CD14-positive monocyte (primary cell): ENCODE measurements around the gene POLR2C. TPM values are rescaled to one million over a fixed set of nuclear protein-coding genes. Genes with fewer than 3 reads are reported as not detected.

Experiments
- DNase-seq, 3 donors: peaks; one replicate each; pipeline ENCODE4 v3.0.0-alpha.2; 2011 to 2022
- H2AFZ ChIP-seq: 2 replicates; pipeline ENCODE4 v1.6.0; 2012; ENCODE audit warnings: mild to moderate bottlenecking, low read depth, low read length, inconsistent platforms; ENCODE audit not compliant: insufficient read depth, poor library complexity, severe bottlenecking
- H3K27ac ChIP-seq, 2 donors: 1 replicate in 1 of 2; 2 replicates in 1 of 2; pipeline ENCODE4 v1.5.1; 2012 to 2013; ENCODE audit warnings: low read length in 2 of 2, control low read depth in 1 of 2, inconsistent platforms in 1 of 2, low read depth in 1 of 2, mild to moderate bottlenecking in 1 of 2
- H3K27me3 ChIP-seq, 2 donors: one replicate each; pipeline versions ENCODE4 v1.6.0 to v1.6.1; 2011 to 2013; ENCODE audit warnings: low read length in 2 of 2; ENCODE audit not compliant: control insufficient read depth in 2 of 2, insufficient read depth in 2 of 2
- H3K36me3 ChIP-seq, 2 donors: replicated peaks in 1 of 2; 1 replicate in 1 of 2; 2 replicates in 1 of 2; pipeline versions ENCODE4 v1.5.1 to v1.6.1; 2012 to 2013; ENCODE audit warnings: low read length in 2 of 2, control low read depth in 1 of 2, inconsistent platforms in 1 of 2, mild to moderate bottlenecking in 1 of 2; ENCODE audit not compliant: insufficient read depth in 2 of 2, control insufficient read depth in 1 of 2
- H3K4me1 ChIP-seq, 2 donors: 1 replicate in 1 of 2; 2 replicates in 1 of 2; pipeline versions ENCODE4 v1.5.1 to v1.6.1; 2012 to 2013; ENCODE audit warnings: low read length in 2 of 2, control low read depth in 1 of 2, inconsistent platforms in 1 of 2, mild to moderate bottlenecking in 1 of 2, moderate library complexity in 1 of 2; ENCODE audit not compliant: insufficient read depth in 2 of 2, control insufficient read depth in 1 of 2
- H3K4me2 ChIP-seq: replicated peaks from 2 replicates; pipeline ENCODE3; 2012; ENCODE audit warnings: low read length, moderate library complexity, mild to moderate bottlenecking; ENCODE audit not compliant: poor library complexity, severe bottlenecking; ENCODE audit errors: extremely low read depth
- H3K4me3 ChIP-seq, 3 experiments: fragments of 200-600 bp in 1 of 3; sonication (generic) in 1 of 3; replicated peaks in 1 of 3; 1 replicate in 2 of 3; 2 replicates in 1 of 3; pipeline ENCODE4 v1.5.1; 2011 to 2013; ENCODE audit warnings: low read length in 3 of 3, mild to moderate bottlenecking in 3 of 3, control low read depth in 2 of 3, low read depth in 2 of 3, inconsistent platforms in 1 of 3, moderate library complexity in 1 of 3
- H3K79me2 ChIP-seq: 2 replicates; pipeline ENCODE4 v1.6.0; 2012; ENCODE audit warnings: mild to moderate bottlenecking, control low read depth, inconsistent platforms, low read length, moderate library complexity; ENCODE audit not compliant: insufficient read depth
- H3K9ac ChIP-seq: 2 replicates; pipeline ENCODE4 v1.6.0; 2017; ENCODE audit warnings: low read length, mild to moderate bottlenecking; ENCODE audit not compliant: insufficient read depth, poor library complexity, severe bottlenecking
- H3K9me3 ChIP-seq, 2 donors: replicated peaks in 1 of 2; 1 replicate in 1 of 2; 2 replicates in 1 of 2; pipeline versions ENCODE4 v1.5.1 to v1.6.1; 2012 to 2013; ENCODE audit warnings: low read length in 2 of 2, control low read depth in 1 of 2; ENCODE audit not compliant: control insufficient read depth in 1 of 2, insufficient read depth in 1 of 2
- H4K20me1 ChIP-seq: 2 replicates; pipeline ENCODE4 v1.6.0; 2012; ENCODE audit warnings: mild to moderate bottlenecking, low read length, control low read depth, moderate library complexity; ENCODE audit not compliant: insufficient read depth
- H3K27ac Mint-ChIP-seq, 7 donors: one replicate each; pipeline ENCODE4 v1.8.0; 2020; ENCODE audit warnings: mild to moderate bottlenecking in 7 of 7, mixed read lengths in 7 of 7, moderate library complexity in 6 of 7, inconsistent platforms in 2 of 7
- H3K27me3 Mint-ChIP-seq, 3 donors: one replicate each; pipeline ENCODE4 v1.8.0; 2021 to 2022; ENCODE audit warnings: low read depth in 3 of 3, mild to moderate bottlenecking in 3 of 3, mixed read lengths in 3 of 3, moderate library complexity in 3 of 3, inconsistent platforms in 1 of 3
- H3K36me3 Mint-ChIP-seq, 2 donors: one replicate each; pipeline ENCODE4 v1.8.0; 2020; ENCODE audit warnings: mixed read lengths in 2 of 2, inconsistent platforms in 1 of 2, mild to moderate bottlenecking in 1 of 2
- H3K4me1 Mint-ChIP-seq: one replicate; pipeline ENCODE4 v1.8.0; 2020; ENCODE audit warnings: mild to moderate bottlenecking, mixed read lengths
- H3K4me3 Mint-ChIP-seq, 2 donors: one replicate each; pipeline ENCODE4 v1.8.0; 2020; ENCODE audit warnings: mild to moderate bottlenecking in 2 of 2, mixed read lengths in 2 of 2, moderate library complexity in 1 of 2
- H3K9me3 Mint-ChIP-seq, 7 donors: one replicate each; pipeline ENCODE4 v1.8.0; 2020 to 2022; ENCODE audit warnings: mixed read lengths in 7 of 7, mild to moderate bottlenecking in 6 of 7, moderate library complexity in 6 of 7, inconsistent platforms in 2 of 7
- CTCF ChIP-seq: fragments of 200-600 bp; IDR thresholded peaks from one replicate; pipeline ENCODE4 v1.8.0; 2022; ENCODE audit warnings: antibody characterized with exemption, mild to moderate bottlenecking
- WGBS: methylation state at CpG from one replicate; pipeline ENCODE4 v1.1.5; 2013; ENCODE audit warnings: missing lambda C conversion rate; ENCODE audit not compliant: insufficient coverage; 5-methylcytosine and 5-hydroxymethylcytosine counted together
- intact Hi-C, 2 donors: fragments of 100-400 bp; cut with micrococcal nuclease; formaldehyde crosslinking; loops; one replicate each; pipeline versions ENCODE4 v1.15.0 to v1.15.1; 2023
- polyA plus RNA-seq, 3 donors: library from polyadenylated mRNA; depleted of rRNA in 1 of 3; unstranded in 2 of 3; stranded (reverse) in 1 of 3; fragments of 300-500 nt in 2 of 3; fragments of >200 nt in 1 of 3; fragmentation: Illumina TruSeq in 2 of 3; gene quantifications; 1 replicate in 2 of 3; 2 replicates in 1 of 3; pipeline ENCODE4 v1.2.3, GENCODE V29; 2012 to 2021

Gene POLR2C
- polyA plus RNA-seq, 3 donors = 22.6 to 51.3 (median 24.4) TPM

- no peaks in the 10 kb centered on the region for H3K36me3 Mint-ChIP-seq
These were observed 51.1 kb downstream of the POLR2C start for GRCh38 chr16:57513371-57514102.

GRCh38 chr16:57514371-57514770, 51.9 kb downstream of the POLR2C start:
- no peak for DNase-seq
- Mint-ChIP-seq H3K27ac (peak overlapping the region in 1 of 7 donors; percentile 57), H3K4me1 (no peaks in the 10 kb centered on the region), H3K27me3 (peaks cover 4 to 7% (median 5%) of the 10 kb centered on the region in 3 donors), H3K4me3 (no peak overlapping the region), H3K36me3 (no peaks in the 10 kb centered on the region), H3K9me3 (peaks cover 0 to 3% (median 0%) of the 10 kb centered on the region in 7 donors)
- intact Hi-C loops = no loop called here
- Histone ChIP-seq H3K27ac (no peak overlapping the region), H3K79me2 (no peaks in the 10 kb centered on the region), H2AFZ (no peak overlapping the region), H3K9ac (no peak overlapping the region), H3K4me3 (no peak overlapping the region), H3K4me2 (no peak overlapping the region), H3K4me1 (no peaks in the 10 kb centered on the region), H3K27me3 (no peaks in the 10 kb centered on the region), H3K9me3 (no peaks in the 10 kb centered on the region), H4K20me1 (no peaks in the 10 kb centered on the region), H3K36me3 (no peaks in the 10 kb centered on the region)
- no peak for TF ChIP-seq CTCF
- WGBS = 100% methylated on average over 3 of the region's 4 CpGs

More at GRCh38 chr16:57513371-57514102, 51.1 kb downstream of the POLR2C start:
- Histone ChIP-seq H3K36me3 (no peaks in the 10 kb centered on the region), H3K27me3 (no peaks in the 10 kb centered on the region), H3K9ac (no peak overlapping the region), H3K27ac (no peak overlapping the region), H3K4me2 (no peak overlapping the region), H3K4me3 (no peak overlapping the region), H3K79me2 (no peaks in the 10 kb centered on the region), H3K9me3 (no peaks in the 10 kb centered on the region), H4K20me1 (no peaks in the 10 kb centered on the region), H3K4me1 (no peaks in the 10 kb centered on the region), H2AFZ (no peak overlapping the region)
- Mint-ChIP-seq H3K27ac (peak overlapping the region in 1 of 7 donors; percentile 57), H3K4me1 (no peaks in the 10 kb centered on the region), H3K4me3 (no peak overlapping the region), H3K9me3 (peaks cover 0 to 2% (median 0%) of the 10 kb centered on the region in 7 donors), H3K27me3 (peaks cover 0 to 6% (median 5%) of the 10 kb centered on the region in 3 donors)
- 90% methylated on average over 8 of the region's 14 CpGs for WGBS
- DNase-seq = no peak
- no peak for TF ChIP-seq CTCF
- intact Hi-C loops = no loop called here
